ENCODE results near the gene BOK.

- TF ChIP-seq POLR2A (IDR thresholded peaks at IDR 0.05) (no peak), CTCF (IDR thresholded peaks at IDR 0.05) (no peak)
Measured at GRCh38 chr2:241532733-241533601, 25.6 kb upstream of the BOK start.
